H1 (cell line): ENCODE measurements around the gene RNPEPL1. TPM values are rescaled to one million over a fixed set of nuclear protein-coding genes. Genes with fewer than 3 reads are reported as not detected.

ENCODE experiments used
- ATF3 ChIP-seq: IDR thresholded peaks from 2 replicates; pipeline ENCODE4 v1.6.1; 2011; ENCODE audit warnings: low read depth, mild to moderate bottlenecking, low read length; ENCODE audit not compliant: insufficient read depth
- BACH1 ChIP-seq: IDR thresholded peaks from 2 replicates; pipeline ENCODE4 v1.6.1; 2012; ENCODE audit warnings: low read length, improper control_type of control experiment
- BRCA1 ChIP-seq: IDR thresholded peaks from 2 replicates; pipeline ENCODE4 v1.6.1; 2012; ENCODE audit warnings: low read depth, low read length, improper control_type of control experiment
- CEBPB ChIP-seq: IDR thresholded peaks from 2 replicates; pipeline ENCODE4 v1.6.1; 2012; ENCODE audit warnings: low read depth, low read length
- CHD1 ChIP-seq: IDR thresholded peaks from 2 replicates; pipeline ENCODE4 v1.6.1; 2012; ENCODE audit warnings: low read depth, low read length, improper control_type of control experiment
- EGR1 ChIP-seq: IDR thresholded peaks from 2 replicates; pipeline ENCODE4 v1.6.1; 2011; ENCODE audit warnings: low read depth, low read length, borderline replicate concordance
- PHF8 ChIP-seq: fragments of 200-600 bp; sonication (generic); conservative IDR thresholded peaks from 2 replicates; pipeline ENCODE4 v1.7.1; 2012; ENCODE audit warnings: low read depth, mild to moderate bottlenecking, inconsistent platforms, low read length, moderate library complexity
- TAF1 ChIP-seq: IDR thresholded peaks from 2 replicates; pipeline ENCODE4 v1.6.1; 2011; ENCODE audit warnings: mild to moderate bottlenecking, low read depth, low read length
- polyA plus RNA-seq, 7 experiments: library from polyadenylated mRNA; depleted of rRNA in 3 of 7; stranded (reverse) in 5 of 7; unstranded in 2 of 7; fragments of >200 nt in 5 of 7; fragments of 200-250 nt in 2 of 7; gene quantifications; 1 replicate in 5 of 7; 2 replicates in 1 of 7; 4 replicates in 1 of 7; pipeline versions ENCODE4 v1.2.1 to v1.2.3, GENCODE V29; 2011 to 2013; ENCODE audit warnings: missing spikeins in 2 of 7, mixed read lengths in 2 of 7
- total RNA-seq: library from RNA; stranded (reverse); fragmentation: NEBNext Ultra II Directional; extraction: Animal tissue kit (Norgen Biotek cat#: 25700); gene quantifications from 2 replicates; pipeline ENCODE4 v1.2.1, GENCODE V29; 2021
- TF ChIP-seq, protein P1 (sequence below): fragments of 300-600 bp; sonication (generic); IDR thresholded peaks from 2 replicates; pipeline ENCODE4 v1.7.1; 2012; ENCODE audit warnings: low read length, moderate library complexity, mild to moderate bottlenecking, inconsistent platforms; ENCODE audit not compliant: insufficient replicate concordance

The RNPEPL1 gene
- total and polyA plus RNA-seq, 2 of the 8 experiments (the other 6 are each of a cell fraction or from before 2014, with no cell fraction given): 9.0 to 11.3 TPM

GRCh38 chr2:240614391-240614790 is 46.1 kb downstream of the RNPEPL1 start (continued):
- TF ChIP-seq, protein P1, sequence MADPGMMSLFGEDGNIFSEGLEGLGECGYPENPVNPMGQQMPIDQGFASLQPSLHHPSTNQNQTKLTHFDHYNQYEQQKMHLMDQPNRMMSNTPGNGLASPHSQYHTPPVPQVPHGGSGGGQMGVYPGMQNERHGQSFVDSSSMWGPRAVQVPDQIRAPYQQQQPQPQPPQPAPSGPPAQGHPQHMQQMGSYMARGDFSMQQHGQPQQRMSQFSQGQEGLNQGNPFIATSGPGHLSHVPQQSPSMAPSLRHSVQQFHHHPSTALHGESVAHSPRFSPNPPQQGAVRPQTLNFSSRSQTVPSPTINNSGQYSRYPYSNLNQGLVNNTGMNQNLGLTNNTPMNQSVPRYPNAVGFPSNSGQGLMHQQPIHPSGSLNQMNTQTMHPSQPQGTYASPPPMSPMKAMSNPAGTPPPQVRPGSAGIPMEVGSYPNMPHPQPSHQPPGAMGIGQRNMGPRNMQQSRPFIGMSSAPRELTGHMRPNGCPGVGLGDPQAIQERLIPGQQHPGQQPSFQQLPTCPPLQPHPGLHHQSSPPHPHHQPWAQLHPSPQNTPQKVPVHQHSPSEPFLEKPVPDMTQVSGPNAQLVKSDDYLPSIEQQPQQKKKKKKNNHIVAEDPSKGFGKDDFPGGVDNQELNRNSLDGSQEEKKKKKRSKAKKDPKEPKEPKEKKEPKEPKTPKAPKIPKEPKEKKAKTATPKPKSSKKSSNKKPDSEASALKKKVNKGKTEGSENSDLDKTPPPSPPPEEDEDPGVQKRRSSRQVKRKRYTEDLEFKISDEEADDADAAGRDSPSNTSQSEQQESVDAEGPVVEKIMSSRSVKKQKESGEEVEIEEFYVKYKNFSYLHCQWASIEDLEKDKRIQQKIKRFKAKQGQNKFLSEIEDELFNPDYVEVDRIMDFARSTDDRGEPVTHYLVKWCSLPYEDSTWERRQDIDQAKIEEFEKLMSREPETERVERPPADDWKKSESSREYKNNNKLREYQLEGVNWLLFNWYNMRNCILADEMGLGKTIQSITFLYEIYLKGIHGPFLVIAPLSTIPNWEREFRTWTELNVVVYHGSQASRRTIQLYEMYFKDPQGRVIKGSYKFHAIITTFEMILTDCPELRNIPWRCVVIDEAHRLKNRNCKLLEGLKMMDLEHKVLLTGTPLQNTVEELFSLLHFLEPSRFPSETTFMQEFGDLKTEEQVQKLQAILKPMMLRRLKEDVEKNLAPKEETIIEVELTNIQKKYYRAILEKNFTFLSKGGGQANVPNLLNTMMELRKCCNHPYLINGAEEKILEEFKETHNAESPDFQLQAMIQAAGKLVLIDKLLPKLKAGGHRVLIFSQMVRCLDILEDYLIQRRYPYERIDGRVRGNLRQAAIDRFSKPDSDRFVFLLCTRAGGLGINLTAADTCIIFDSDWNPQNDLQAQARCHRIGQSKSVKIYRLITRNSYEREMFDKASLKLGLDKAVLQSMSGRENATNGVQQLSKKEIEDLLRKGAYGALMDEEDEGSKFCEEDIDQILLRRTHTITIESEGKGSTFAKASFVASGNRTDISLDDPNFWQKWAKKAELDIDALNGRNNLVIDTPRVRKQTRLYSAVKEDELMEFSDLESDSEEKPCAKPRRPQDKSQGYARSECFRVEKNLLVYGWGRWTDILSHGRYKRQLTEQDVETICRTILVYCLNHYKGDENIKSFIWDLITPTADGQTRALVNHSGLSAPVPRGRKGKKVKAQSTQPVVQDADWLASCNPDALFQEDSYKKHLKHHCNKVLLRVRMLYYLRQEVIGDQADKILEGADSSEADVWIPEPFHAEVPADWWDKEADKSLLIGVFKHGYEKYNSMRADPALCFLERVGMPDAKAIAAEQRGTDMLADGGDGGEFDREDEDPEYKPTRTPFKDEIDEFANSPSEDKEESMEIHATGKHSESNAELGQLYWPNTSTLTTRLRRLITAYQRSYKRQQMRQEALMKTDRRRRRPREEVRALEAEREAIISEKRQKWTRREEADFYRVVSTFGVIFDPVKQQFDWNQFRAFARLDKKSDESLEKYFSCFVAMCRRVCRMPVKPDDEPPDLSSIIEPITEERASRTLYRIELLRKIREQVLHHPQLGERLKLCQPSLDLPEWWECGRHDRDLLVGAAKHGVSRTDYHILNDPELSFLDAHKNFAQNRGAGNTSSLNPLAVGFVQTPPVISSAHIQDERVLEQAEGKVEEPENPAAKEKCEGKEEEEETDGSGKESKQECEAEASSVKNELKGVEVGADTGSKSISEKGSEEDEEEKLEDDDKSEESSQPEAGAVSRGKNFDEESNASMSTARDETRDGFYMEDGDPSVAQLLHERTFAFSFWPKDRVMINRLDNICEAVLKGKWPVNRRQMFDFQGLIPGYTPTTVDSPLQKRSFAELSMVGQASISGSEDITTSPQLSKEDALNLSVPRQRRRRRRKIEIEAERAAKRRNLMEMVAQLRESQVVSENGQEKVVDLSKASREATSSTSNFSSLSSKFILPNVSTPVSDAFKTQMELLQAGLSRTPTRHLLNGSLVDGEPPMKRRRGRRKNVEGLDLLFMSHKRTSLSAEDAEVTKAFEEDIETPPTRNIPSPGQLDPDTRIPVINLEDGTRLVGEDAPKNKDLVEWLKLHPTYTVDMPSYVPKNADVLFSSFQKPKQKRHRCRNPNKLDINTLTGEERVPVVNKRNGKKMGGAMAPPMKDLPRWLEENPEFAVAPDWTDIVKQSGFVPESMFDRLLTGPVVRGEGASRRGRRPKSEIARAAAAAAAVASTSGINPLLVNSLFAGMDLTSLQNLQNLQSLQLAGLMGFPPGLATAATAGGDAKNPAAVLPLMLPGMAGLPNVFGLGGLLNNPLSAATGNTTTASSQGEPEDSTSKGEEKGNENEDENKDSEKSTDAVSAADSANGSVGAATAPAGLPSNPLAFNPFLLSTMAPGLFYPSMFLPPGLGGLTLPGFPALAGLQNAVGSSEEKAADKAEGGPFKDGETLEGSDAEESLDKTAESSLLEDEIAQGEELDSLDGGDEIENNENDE: no peak
- no peak for TF ChIP-seq TAF1
- TF ChIP-seq BRCA1: no peak
- TF ChIP-seq CHD1: no peak
- no peak for TF ChIP-seq CEBPB
- TF ChIP-seq BACH1: no peak
- TF ChIP-seq ATF3: no peak
- TF ChIP-seq EGR1: no peak
- TF ChIP-seq PHF8: no peak
